ENCODE data around the gene CDKAL1.

- TF ChIP-seq, protein P1, sequence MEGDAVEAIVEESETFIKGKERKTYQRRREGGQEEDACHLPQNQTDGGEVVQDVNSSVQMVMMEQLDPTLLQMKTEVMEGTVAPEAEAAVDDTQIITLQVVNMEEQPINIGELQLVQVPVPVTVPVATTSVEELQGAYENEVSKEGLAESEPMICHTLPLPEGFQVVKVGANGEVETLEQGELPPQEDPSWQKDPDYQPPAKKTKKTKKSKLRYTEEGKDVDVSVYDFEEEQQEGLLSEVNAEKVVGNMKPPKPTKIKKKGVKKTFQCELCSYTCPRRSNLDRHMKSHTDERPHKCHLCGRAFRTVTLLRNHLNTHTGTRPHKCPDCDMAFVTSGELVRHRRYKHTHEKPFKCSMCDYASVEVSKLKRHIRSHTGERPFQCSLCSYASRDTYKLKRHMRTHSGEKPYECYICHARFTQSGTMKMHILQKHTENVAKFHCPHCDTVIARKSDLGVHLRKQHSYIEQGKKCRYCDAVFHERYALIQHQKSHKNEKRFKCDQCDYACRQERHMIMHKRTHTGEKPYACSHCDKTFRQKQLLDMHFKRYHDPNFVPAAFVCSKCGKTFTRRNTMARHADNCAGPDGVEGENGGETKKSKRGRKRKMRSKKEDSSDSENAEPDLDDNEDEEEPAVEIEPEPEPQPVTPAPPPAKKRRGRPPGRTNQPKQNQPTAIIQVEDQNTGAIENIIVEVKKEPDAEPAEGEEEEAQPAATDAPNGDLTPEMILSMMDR (IDR thresholded peaks at IDR 0.05; ENCODE audit: insufficient read depth, low read length) = no peak
- TF ChIP-seq, protein P2, sequence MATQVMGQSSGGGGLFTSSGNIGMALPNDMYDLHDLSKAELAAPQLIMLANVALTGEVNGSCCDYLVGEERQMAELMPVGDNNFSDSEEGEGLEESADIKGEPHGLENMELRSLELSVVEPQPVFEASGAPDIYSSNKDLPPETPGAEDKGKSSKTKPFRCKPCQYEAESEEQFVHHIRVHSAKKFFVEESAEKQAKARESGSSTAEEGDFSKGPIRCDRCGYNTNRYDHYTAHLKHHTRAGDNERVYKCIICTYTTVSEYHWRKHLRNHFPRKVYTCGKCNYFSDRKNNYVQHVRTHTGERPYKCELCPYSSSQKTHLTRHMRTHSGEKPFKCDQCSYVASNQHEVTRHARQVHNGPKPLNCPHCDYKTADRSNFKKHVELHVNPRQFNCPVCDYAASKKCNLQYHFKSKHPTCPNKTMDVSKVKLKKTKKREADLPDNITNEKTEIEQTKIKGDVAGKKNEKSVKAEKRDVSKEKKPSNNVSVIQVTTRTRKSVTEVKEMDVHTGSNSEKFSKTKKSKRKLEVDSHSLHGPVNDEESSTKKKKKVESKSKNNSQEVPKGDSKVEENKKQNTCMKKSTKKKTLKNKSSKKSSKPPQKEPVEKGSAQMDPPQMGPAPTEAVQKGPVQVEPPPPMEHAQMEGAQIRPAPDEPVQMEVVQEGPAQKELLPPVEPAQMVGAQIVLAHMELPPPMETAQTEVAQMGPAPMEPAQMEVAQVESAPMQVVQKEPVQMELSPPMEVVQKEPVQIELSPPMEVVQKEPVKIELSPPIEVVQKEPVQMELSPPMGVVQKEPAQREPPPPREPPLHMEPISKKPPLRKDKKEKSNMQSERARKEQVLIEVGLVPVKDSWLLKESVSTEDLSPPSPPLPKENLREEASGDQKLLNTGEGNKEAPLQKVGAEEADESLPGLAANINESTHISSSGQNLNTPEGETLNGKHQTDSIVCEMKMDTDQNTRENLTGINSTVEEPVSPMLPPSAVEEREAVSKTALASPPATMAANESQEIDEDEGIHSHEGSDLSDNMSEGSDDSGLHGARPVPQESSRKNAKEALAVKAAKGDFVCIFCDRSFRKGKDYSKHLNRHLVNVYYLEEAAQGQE (IDR thresholded peaks at IDR 0.05; ENCODE audit: insufficient replicate concordance, low read depth) = no peak
- no peak for TF ChIP-seq GABPA (IDR thresholded peaks at IDR 0.05; ENCODE audit: low read depth)
- TF ChIP-seq POLR2AphosphoS5 (IDR thresholded peaks at IDR 0.05; ENCODE audit: low read depth) = no peak
- TF ChIP-seq SPI1 (IDR thresholded peaks at IDR 0.05; ENCODE audit: borderline replicate concordance, low read depth) = no peak
Observed at GRCh38 chr6:20608356-20608755, 74.1 kb downstream of the CDKAL1 start.
